Central memory CD8-positive, alpha-beta T cell (primary cell): ENCODE data around the gene E2F2.
"Not testable (repeated sequence)": the region's sequence is repeated elsewhere in the genome, so short reads cannot be mapped to it uniquely, and the experiment has no call there.

Source experiments
- ATAC-seq: fragments of 150-1000 bp; cut with Tn5 transposase; replicated peaks from 2 replicates; pipeline ENCODE4 v1.10.0; 2022; ENCODE audit warnings: mild to moderate bottlenecking, moderate FRiP score, moderate number of reproducible peaks; ENCODE audit not compliant: poor library complexity, severe bottlenecking; ENCODE audit errors: extremely low read depth
- DNase-seq, 2 donors: peaks; one replicate each; pipeline ENCODE4 v3.0.0; 2021; ENCODE audit warnings: low spot score in 2 of 2
- H3K27ac Mint-ChIP-seq: one replicate; pipeline ENCODE4 v1.8.0; 2022; ENCODE audit warnings: low read depth, mild to moderate bottlenecking, moderate library complexity, mixed read lengths
- H3K27me3 Mint-ChIP-seq: one replicate; pipeline ENCODE4 v1.8.0; 2022; ENCODE audit warnings: mixed read lengths
- H3K36me3 Mint-ChIP-seq: one replicate; pipeline ENCODE4 v1.8.0; 2022; ENCODE audit warnings: mild to moderate bottlenecking, moderate library complexity, mixed read lengths; ENCODE audit not compliant: insufficient read depth
- H3K4me1 Mint-ChIP-seq: one replicate; pipeline ENCODE4 v1.8.0; 2022; ENCODE audit warnings: mixed read lengths
- H3K4me3 Mint-ChIP-seq: one replicate; pipeline ENCODE4 v1.8.0; 2022; ENCODE audit warnings: mild to moderate bottlenecking, moderate library complexity, mixed read lengths
- H3K9me3 Mint-ChIP-seq: one replicate; pipeline ENCODE4 v1.8.0; 2022; ENCODE audit warnings: mixed read lengths

The E2F2 gene

DNA sequence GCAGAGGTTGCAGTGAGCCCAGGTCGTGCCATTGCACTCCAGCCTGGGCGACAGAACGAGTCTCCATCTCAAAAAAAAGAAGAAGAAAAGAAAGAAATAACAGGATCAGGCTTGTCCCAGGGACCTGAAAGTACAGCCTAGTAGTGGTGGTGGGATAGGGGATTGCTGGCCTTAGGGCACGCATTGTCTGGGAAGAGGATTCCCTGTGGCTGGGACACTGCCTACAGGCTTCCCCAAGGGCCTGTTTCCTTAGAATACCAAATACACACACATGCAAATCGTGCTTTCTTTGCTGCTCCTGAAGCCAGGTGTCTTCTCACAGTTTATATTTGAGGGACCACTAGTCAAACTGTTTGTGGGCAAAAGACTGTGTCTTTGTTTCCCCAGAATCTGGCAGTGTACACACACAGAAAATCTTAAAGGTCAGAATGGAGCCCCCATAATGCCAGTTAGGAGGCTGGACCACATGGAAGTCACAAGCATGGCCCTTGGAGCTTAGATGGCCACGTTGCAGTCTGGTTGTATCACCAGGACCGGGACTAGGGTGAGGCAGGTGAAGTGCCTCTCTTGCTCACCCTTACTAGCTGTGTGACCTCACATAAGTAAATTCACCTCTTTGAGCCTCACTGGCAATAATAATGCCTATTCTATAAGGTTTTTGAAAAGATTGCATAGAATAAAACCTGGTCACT, 34.4 kb downstream of the E2F2 start:
- DNase-seq (no peak), ATAC-seq (no peak)
- Mint-ChIP-seq H3K4me1 (no peaks in the 10 kb centered on the region), H3K9me3 (no peaks in the 10 kb centered on the region), H3K27me3 (peaks cover 11% of the 10 kb centered on the region), H3K27ac (no peak overlapping the region), H3K36me3 (no peaks in the 10 kb centered on the region), H3K4me3 (no peak overlapping the region)

DNA sequence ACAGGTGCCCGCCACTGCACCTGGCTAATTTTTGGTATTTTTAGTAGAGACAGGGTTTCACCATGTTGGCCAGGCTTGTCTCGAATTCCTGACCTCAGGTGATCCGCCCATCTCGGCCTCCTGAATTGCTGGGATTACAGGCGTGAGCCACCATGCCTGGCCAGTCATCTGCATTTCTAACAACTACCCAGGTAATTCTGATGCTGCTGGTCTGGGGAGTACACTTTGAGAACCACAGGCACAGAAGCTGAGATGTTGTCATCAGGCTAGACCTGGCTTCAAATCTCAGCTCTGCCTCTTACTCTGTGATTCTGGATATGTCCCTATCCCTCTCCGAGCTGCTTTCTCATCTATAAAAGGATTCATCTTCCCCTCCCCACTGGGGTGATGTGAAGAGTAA, 36.2 kb downstream of the E2F2 start:
- ATAC-seq, H3K36me3 Mint-ChIP-seq, H3K27ac Mint-ChIP-seq, H3K4me1 Mint-ChIP-seq, DNase-seq, H3K9me3 Mint-ChIP-seq, H3K4me3 Mint-ChIP-seq: not testable (repeated sequence)
- H3K27me3 Mint-ChIP-seq = peaks cover 24% of the 10 kb centered on the region

DNA sequence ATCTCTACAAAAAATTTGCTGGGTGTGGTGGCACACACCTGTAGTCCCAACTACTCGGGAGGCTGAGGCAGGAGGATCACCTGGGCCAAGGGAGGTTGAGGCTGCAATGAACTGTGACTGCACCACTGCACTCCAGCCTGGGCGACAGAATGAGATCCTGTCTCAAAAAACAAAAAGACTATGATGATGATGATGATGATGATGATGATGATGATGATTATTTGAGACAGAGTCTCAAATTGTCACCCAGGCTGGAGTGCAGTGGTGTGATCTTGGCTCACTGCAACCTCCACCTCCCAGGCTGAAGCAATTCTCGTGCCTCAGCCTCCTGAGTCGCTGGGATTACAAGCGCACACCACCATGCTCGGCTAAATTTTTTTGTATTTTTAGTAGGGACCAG, 38.3 kb downstream of the E2F2 start:
- not testable (repeated sequence) for H3K36me3 Mint-ChIP-seq, H3K4me1 Mint-ChIP-seq, DNase-seq, H3K9me3 Mint-ChIP-seq, H3K27ac Mint-ChIP-seq, H3K4me3 Mint-ChIP-seq, ATAC-seq
- peaks cover 24% of the 10 kb centered on the region for H3K27me3 Mint-ChIP-seq

DNA sequence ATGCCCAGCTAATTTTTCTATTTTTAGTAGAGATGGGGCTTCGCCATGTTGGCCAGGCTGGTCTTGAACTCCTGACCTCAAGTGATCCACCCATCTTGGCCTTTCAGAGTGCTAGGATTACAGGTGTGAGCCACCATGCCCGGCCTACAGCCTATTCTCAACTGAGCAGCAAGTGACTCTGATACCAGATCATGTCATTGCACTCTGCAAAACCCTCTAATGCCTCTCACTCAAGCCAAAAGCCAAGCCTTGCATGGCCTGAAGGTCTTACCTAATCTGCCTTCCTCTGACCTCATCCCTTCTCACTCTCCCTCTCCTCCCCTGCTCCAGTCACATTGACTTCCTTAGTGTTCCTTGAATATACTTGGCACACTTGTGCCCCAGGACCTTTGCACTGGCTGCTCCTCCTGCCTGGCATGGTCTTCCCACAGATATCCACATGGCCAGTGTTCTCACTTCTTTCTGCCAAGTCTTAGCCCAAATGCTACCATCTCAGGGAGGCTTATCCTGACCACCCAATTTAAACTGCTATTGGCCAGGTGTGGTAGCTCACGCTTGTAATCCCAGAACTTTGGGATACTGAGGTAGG, 38.8 kb downstream of the E2F2 start:
- H3K4me1 Mint-ChIP-seq = no peaks in the 10 kb centered on the region
- DNase-seq (no peak), ATAC-seq (no peak)
- H3K4me3 Mint-ChIP-seq = no peak overlapping the region
- H3K27ac Mint-ChIP-seq = no peak overlapping the region
- no peaks in the 10 kb centered on the region for H3K9me3 Mint-ChIP-seq
- no peaks in the 10 kb centered on the region for H3K36me3 Mint-ChIP-seq
- peaks cover 24% of the 10 kb centered on the region for H3K27me3 Mint-ChIP-seq

DNA sequence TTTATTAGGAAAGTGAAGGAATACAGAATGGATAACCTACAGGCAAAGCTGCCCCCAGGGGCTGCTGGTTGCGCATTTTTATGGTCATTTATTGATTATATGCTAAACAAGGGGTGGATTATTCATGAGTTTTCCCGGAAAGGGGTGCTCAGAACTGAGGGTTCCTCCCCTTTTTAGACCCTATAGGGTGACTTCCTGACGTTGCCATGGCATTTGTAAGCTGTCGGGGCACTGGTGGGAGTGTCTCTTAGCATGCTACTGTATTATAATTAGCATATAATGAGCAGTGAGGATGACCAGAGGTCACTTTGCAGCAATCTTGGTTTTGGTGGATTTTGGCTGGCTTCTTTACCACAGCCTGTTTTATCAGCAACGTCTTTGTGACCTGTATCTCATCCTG, 41.2 kb downstream of the E2F2 start:
- no peaks in the 10 kb centered on the region for H3K36me3 Mint-ChIP-seq

DNA sequence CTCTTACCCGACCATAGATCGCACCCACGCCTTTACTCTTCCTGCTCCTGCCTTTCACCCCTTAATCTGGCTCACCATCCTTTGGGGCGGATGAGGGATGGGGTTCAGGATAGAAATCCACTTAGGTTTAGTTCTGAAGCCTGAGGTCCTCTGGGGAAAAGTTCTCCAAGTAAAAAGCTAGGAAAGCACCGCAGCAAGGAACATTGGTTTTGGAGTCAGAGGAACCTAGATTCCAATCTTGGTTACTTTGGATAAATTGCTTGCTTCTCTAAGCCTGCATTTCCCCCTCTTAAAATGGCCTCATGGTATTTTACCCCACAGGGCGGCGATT, 46.1 kb downstream of the E2F2 start:
- Mint-ChIP-seq H3K27me3 (peaks cover 32% of the 10 kb centered on the region), H3K9me3 (no peaks in the 10 kb centered on the region), H3K27ac (no peak overlapping the region), H3K4me1 (peaks cover 16% of the 10 kb centered on the region), H3K4me3 (peak overlapping the region; percentile 82), H3K36me3 (peaks cover 2% of the 10 kb centered on the region)
- DNase-seq (no peak), ATAC-seq (no peak)

More for the DNA sequence above, 41.2 kb downstream of the E2F2 start:
- no peak overlapping the region for H3K4me3 Mint-ChIP-seq
- ATAC-seq (no peak), DNase-seq (no peak)
- no peaks in the 10 kb centered on the region for H3K9me3 Mint-ChIP-seq
- H3K4me1 Mint-ChIP-seq = peaks cover 3% of the 10 kb centered on the region
- peaks cover 24% of the 10 kb centered on the region for H3K27me3 Mint-ChIP-seq
- H3K27ac Mint-ChIP-seq = no peak overlapping the region

DNA sequence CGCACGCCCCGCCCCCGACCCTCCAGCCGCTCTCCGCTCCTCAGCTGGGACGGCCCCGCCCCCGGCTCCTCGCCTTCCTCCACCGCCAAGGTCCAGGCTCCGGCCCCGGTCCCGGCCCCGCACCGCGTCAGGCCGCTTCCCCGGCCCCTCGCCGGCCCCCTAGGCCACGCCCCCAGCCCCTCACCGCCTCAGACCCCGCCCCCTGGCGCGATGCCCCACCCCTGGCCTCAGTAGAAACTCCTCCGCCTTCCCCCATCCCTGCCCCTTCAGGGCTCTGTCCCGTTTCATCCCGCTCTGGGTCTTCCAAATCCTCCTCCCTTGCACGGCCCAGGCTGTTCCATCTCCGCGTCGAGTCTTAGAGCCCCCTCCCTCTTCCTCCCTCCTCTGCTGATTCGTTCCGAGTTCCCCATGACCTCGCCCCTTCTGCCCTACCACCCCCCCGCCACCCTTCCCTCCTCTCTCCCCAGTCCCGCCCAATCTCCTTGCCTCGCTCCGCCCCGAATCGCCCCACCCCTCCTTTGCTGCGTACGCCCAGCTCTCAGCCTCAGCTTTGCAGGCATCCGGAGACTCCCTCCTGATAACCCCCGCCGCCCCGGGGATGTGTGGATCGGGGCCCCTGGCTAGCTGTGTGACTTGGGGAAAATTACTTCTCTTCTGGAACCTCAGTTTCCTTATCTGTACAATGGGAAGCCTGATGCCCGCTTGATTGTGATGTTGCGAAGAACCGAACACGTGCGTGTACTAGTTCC, 46.6 kb downstream of the E2F2 start:
- H3K36me3 Mint-ChIP-seq = peaks cover 2% of the 10 kb centered on the region
- no peaks in the 10 kb centered on the region for H3K9me3 Mint-ChIP-seq
- peak; percentile 89 for ATAC-seq
- H3K4me3 Mint-ChIP-seq = peak overlapping the region; percentile 82
- DNase-seq = peak; percentile 76 to 82
- H3K4me1 Mint-ChIP-seq = peaks cover 16% of the 10 kb centered on the region
- peaks cover 34% of the 10 kb centered on the region for H3K27me3 Mint-ChIP-seq
- H3K27ac Mint-ChIP-seq = no peak overlapping the region

DNA sequence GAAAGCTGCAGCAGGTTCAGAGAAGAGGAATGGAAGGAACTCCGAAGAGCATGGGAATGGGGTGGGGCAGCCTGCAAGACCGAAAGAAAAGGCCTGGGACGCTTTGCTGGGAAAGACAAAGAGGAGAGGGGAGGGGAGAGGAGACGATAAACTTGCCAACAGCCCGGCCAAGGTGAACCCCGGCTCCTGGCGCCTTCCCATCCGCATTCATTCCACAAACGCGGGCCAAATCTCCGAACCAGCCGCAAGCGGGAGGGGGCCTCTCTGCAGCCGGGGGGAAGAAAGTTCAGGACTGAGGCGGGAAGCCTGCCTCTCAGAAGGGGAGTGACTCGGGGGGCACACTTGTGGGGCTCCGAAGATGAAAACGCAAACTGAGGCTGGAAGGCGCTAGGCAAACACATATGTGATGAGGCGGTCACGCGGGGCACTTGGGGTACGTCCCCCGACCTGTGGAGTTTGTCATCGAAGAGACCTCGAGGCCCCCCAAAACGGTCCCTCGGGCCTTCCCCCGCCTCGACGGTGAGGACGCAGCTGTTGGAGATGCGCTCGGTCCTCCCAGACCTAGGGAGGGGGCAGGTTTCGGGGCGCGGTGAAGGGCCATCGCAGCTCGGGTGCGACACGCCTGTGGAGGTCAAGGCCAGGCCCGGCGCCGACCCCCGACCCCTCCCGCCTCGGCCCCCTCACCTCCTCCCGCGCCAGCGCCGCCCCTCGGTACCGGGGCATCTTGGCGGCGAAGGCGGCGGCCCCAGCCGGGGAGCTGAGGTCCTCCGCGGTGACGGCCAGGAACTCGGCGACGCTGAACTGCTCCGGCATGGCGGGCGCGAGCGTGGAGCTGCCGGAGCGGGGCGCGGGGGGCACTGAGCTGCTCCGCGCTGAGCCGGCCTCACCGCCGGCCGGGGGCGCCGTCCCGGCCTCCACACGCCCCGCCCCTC, 47.4 kb downstream of the E2F2 start, which contains the start of gene ASAP3:
TSS of gene ASAP3 (minus strand) at position 859 of the 932 bp plus-strand sequence. CDS start at position 813, 46 bp downstream.
- DNase-seq = no peak

DNA sequence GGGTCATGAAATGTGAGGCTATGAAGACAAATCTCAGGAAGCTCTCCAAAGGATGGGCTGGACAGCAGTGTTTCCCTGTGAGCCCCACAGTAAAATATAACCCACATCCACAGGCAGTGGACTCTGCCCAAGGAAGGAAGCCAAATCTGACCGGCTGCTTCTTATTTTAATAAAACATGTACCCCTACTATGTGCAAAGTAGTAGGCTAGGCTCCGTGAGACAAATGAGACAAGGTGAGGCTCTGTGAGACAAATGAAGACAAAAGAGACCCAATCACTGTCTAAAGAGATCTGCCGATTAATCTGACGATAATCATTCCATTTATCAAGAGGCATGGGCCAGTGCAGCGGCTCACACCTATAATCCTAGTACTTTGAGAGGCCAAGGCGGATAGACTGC, 49.1 kb downstream of the E2F2 start:
- DNase-seq (no peak), ATAC-seq (no peak)
- Mint-ChIP-seq H3K36me3 (peaks cover 2% of the 10 kb centered on the region), H3K27me3 (peaks cover 51% of the 10 kb centered on the region), H3K4me3 (no peak overlapping the region), H3K9me3 (no peaks in the 10 kb centered on the region), H3K27ac (no peak overlapping the region), H3K4me1 (peaks cover 16% of the 10 kb centered on the region)

More for the DNA sequence above, 47.4 kb downstream of the E2F2 start, which contains the start of gene ASAP3:
- Mint-ChIP-seq H3K36me3 (peaks cover 2% of the 10 kb centered on the region), H3K9me3 (no peaks in the 10 kb centered on the region), H3K27me3 (peaks cover 41% of the 10 kb centered on the region), H3K4me1 (peaks cover 16% of the 10 kb centered on the region), H3K27ac (no peak within 1 kb of the TSS), H3K4me3 (peak within 1 kb of the TSS; percentile 82)
- ATAC-seq = peak; percentile 52

DNA sequence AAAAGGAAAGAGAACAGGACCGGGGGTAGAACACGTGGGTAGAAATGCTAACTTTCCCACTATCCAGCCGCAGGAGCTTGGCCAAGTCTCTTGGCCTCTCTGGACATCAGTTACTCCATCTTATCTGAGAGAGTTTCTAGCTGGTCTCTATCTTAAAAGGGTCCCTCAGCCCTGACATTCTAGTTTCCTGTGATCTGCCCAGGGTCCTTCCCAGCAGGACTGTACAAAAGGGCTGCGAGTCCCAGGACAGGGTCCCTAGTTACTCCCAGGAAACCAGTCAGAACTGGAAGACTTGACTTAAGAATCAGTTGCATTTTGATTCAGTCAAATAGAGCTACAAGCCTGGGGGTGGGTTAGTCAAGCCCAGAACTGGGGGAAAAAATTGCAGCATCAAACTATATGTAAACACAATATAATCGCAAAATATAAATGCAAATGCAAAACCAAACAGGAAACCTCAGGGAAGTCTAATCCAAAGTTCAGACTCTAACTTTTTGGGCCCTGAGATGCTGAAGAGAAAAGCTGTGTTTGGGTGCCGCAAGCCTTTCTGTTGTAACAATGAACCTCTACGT, 49.9 kb downstream of the E2F2 start:
- Mint-ChIP-seq H3K27ac (no peak overlapping the region), H3K9me3 (no peaks in the 10 kb centered on the region), H3K27me3 (peaks cover 59% of the 10 kb centered on the region), H3K4me3 (no peak overlapping the region), H3K4me1 (peaks cover 16% of the 10 kb centered on the region), H3K36me3 (peaks cover 2% of the 10 kb centered on the region)
- no peak for DNase-seq
- ATAC-seq = no peak

DNA sequence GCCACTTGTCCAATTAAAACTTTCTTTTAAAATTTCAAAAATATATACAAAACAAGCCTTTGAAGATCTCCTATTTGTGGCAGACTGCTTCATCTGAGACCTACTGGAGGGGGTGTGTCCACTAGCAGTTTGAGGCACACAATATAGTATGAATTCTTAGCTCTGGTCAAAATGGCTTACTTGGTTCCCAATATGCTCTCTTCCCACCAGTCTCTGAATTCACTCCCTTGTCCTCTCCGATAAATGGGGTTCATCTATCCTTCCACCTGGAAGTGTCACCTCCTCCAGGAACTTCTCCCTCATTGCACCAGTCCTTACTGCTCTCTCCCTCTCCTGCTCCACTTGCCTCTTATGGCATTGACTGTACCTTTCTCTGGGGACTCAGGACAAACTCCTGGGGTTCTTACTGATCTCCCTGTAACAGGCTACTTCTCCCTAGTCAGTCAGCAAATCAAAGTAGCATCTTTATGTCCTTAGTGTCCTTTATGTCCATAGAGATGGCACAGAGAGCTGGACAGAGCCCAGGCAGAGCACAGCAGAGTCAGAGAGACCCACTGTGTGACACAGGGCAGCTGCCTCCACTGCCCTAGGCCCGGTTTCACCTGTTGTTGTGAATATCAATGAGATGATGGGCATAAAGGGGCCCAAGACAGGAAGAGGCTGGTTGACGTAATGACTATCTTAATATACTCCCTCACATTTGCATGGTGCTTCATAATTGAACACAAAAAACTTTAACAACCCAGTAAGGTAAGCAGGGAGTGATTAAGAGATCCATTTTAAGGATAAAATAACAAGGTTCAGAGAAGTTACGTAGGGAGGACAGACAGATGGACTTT, 50.6 kb downstream of the E2F2 start:
- peaks cover 2% of the 10 kb centered on the region for H3K36me3 Mint-ChIP-seq
- H3K4me1 Mint-ChIP-seq = peaks cover 16% of the 10 kb centered on the region
- H3K27ac Mint-ChIP-seq = no peak overlapping the region
- H3K9me3 Mint-ChIP-seq = no peaks in the 10 kb centered on the region
- H3K4me3 Mint-ChIP-seq = no peak overlapping the region
- DNase-seq (no peak), ATAC-seq (no peak)
- H3K27me3 Mint-ChIP-seq = peaks cover 62% of the 10 kb centered on the region
